OCI-LY3 (cell line): ENCODE results near the gene UBA6.

Source experiments
- H2AFZ ChIP-seq: fragments of 200-600, 300-600 bp; shearing (Covaris generic); 2 replicates; pipeline ENCODE4 v1.6.0; 2014; ENCODE audit warnings: antibody characterized with exemption, low read depth, low read length
- H3K27ac ChIP-seq: fragments of 200-600, 300-600 bp; sonication (generic); 2 replicates; pipeline ENCODE4 v1.5.1; 2014; ENCODE audit warnings: mild to moderate bottlenecking, low read length, moderate library complexity, mixed read lengths
- H3K27me3 ChIP-seq: fragments of 200-600, 300-600 bp; sonication (generic); 2 replicates; pipeline ENCODE4 v1.6.1; 2014; ENCODE audit warnings: low read depth, low read length, mixed read lengths
- H3K36me3 ChIP-seq: fragments of 200-600, 300-600 bp; sonication (generic); replicated peaks from 2 replicates; pipeline ENCODE3; 2014; ENCODE audit warnings: low read depth, low read length, mixed read lengths
- H3K4me1 ChIP-seq: fragments of 300-600, 200-600 bp; sonication (generic); 2 replicates; pipeline ENCODE4 v1.6.1; 2014; ENCODE audit warnings: low read length, mixed read lengths
- H3K4me2 ChIP-seq: fragments of 200-600, 300-600 bp; sonication (generic); 2 replicates; pipeline ENCODE4 v1.6.1; 2014; ENCODE audit warnings: low read length, mixed read lengths
- H3K4me3 ChIP-seq: fragments of 300-600, 200-600 bp; sonication (generic); 2 replicates; pipeline ENCODE4 v1.5.1; 2014; ENCODE audit warnings: antibody characterized with exemption, mild to moderate bottlenecking, low read length, moderate library complexity
- H3K79me2 ChIP-seq: fragments of 300-600, 200-600 bp; shearing (Covaris generic); 2 replicates; pipeline ENCODE4 v1.6.1; 2014; ENCODE audit warnings: mild to moderate bottlenecking, low read length, mixed read lengths
- H3K9ac ChIP-seq: fragments of 300-600, 200-600 bp; shearing (Covaris generic); 2 replicates; pipeline ENCODE4 v1.6.0; 2014; ENCODE audit warnings: mild to moderate bottlenecking, low read length, moderate library complexity
- H3K9me3 ChIP-seq: fragments of 200-600, 300-600 bp; shearing (Covaris generic); 2 replicates; pipeline ENCODE4 v1.6.1; 2014; ENCODE audit warnings: low read length, mixed read lengths; ENCODE audit not compliant: insufficient read depth
- H4K20me1 ChIP-seq: fragments of 200-600, 300-600 bp; sonication (generic); 2 replicates; pipeline ENCODE4 v1.6.1; 2016; ENCODE audit warnings: low read length, mixed read lengths; ENCODE audit not compliant: insufficient read depth
- EZH2phosphoT487 ChIP-seq: fragments of 200-600 bp; shearing (Covaris generic); IDR thresholded peaks from 2 replicates; pipeline ENCODE4 v1.6.1; 2018; ENCODE audit warnings: antibody characterized with exemption, mixed run types, low read depth
- TF ChIP-seq, protein P1 (sequence below): fragments of 200-600, 300-600 bp; sonication (generic); IDR thresholded peaks from 2 replicates; pipeline ENCODE4 v1.5.1; 2014; ENCODE audit warnings: antibody characterized with exemption, low read length, low read depth

UBA6 gene

GRCh38 chr4:67723341-67723740, 22.4 kb upstream of the UBA6 start:
- Histone ChIP-seq H3K36me3 (peaks cover 24% of the 10 kb centered on the region), H3K27me3 (no peaks in the 10 kb centered on the region), H4K20me1 (no peaks in the 10 kb centered on the region), H3K4me2 (no peak overlapping the region), H3K9me3 (peaks cover 7% of the 10 kb centered on the region; the same call in 1 of the 2 replicates), H3K4me3 (no peak overlapping the region), H3K4me1 (no peaks in the 10 kb centered on the region), H3K79me2 (no peaks in the 10 kb centered on the region), H3K27ac (no peak overlapping the region), H2AFZ (no peak overlapping the region), H3K9ac (no peak overlapping the region)
- no peak for TF ChIP-seq EZH2phosphoT487
- TF ChIP-seq, protein P1, sequence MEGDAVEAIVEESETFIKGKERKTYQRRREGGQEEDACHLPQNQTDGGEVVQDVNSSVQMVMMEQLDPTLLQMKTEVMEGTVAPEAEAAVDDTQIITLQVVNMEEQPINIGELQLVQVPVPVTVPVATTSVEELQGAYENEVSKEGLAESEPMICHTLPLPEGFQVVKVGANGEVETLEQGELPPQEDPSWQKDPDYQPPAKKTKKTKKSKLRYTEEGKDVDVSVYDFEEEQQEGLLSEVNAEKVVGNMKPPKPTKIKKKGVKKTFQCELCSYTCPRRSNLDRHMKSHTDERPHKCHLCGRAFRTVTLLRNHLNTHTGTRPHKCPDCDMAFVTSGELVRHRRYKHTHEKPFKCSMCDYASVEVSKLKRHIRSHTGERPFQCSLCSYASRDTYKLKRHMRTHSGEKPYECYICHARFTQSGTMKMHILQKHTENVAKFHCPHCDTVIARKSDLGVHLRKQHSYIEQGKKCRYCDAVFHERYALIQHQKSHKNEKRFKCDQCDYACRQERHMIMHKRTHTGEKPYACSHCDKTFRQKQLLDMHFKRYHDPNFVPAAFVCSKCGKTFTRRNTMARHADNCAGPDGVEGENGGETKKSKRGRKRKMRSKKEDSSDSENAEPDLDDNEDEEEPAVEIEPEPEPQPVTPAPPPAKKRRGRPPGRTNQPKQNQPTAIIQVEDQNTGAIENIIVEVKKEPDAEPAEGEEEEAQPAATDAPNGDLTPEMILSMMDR = no peak

DNA sequence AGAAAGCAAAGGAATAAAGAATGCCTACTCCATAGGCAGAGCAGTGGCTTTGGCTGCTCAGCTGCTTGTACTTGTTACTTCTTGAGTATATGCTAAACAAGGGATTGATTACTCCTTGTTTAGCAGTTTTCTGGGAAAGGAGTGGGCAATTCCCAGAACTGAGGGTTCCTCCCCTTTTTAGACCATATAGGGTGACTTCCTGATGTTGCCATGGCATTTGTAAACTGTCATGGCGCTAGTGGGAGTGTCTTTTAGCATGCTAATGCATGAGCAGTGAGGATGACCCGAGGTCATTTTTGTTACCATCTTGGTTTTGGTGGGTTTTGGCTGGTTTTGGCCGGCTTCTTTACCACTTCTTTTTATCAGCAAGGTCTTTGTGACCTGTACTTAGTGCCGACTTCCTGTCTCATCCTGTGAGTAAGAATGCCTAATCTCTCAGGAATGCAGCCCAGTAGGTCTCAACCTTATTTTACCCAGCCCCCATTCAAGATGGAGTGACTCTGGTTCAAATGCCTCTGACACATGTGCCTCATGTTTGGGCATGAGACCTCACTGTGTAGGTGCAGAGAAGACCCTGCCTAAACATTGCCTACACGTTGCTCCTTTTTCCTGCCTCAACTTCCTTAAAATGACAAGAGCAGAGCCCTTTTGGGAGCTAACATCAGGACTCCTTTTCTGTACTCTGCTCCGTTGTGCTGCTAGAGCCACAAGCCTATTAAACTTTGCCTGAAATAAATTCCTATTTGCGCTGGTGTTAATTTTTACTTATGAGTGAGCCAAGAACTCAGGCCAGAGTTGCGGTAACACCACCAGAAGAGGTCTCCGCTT, 21.0 kb upstream of the UBA6 start:
- Histone ChIP-seq H3K4me1 (no peaks in the 10 kb centered on the region), H3K36me3 (peaks cover 16% of the 10 kb centered on the region), H3K9ac (no peak overlapping the region), H3K79me2 (no peaks in the 10 kb centered on the region), H3K27ac (no peak overlapping the region), H3K9me3 (no peaks in the 10 kb centered on the region), H2AFZ (no peak overlapping the region), H3K4me2 (no peak overlapping the region), H4K20me1 (no peaks in the 10 kb centered on the region), H3K27me3 (no peaks in the 10 kb centered on the region), H3K4me3 (no peak overlapping the region)
- TF ChIP-seq, protein P1 = no peak
- no peak for TF ChIP-seq EZH2phosphoT487

GRCh38 chr4:67721315-67721769, 20.4 kb upstream of the UBA6 start:
- Histone ChIP-seq H3K4me3 (no peak overlapping the region), H3K27ac (no peak overlapping the region), H3K36me3 (peaks cover 18% of the 10 kb centered on the region), H3K27me3 (no peaks in the 10 kb centered on the region), H3K79me2 (no peaks in the 10 kb centered on the region), H3K9ac (no peak overlapping the region), H3K9me3 (no peaks in the 10 kb centered on the region), H2AFZ (no peak overlapping the region), H3K4me2 (no peak overlapping the region), H4K20me1 (no peaks in the 10 kb centered on the region), H3K4me1 (no peaks in the 10 kb centered on the region)
- TF ChIP-seq, protein P1 = no peak

GRCh38 chr4:67719953-67720617, 19.1 kb upstream of the UBA6 start:
- no peak overlapping the region for H3K9ac ChIP-seq
- H3K4me1 ChIP-seq = no peaks in the 10 kb centered on the region
- H4K20me1 ChIP-seq = no peaks in the 10 kb centered on the region
- TF ChIP-seq, protein P1 = no peak
- no peak for TF ChIP-seq EZH2phosphoT487
- H3K4me3 ChIP-seq = no peak overlapping the region
- no peaks in the 10 kb centered on the region for H3K79me2 ChIP-seq
- no peaks in the 10 kb centered on the region for H3K9me3 ChIP-seq
- H3K4me2 ChIP-seq = no peak overlapping the region
- no peaks in the 10 kb centered on the region for H3K27me3 ChIP-seq
- H3K27ac ChIP-seq = no peak overlapping the region
- H2AFZ ChIP-seq = no peak overlapping the region
- peaks cover 18% of the 10 kb centered on the region for H3K36me3 ChIP-seq
